HCT116 (cell line): ENCODE data around the gene NDUFA11.

ENCODE experiments used
- CBX3 ChIP-seq: IDR thresholded peaks from 2 replicates; pipeline ENCODE4 v1.6.1; 2012; ENCODE audit warnings: low read depth
- CTCF ChIP-seq, 3 experiments: fragments of 200-600 bp in 1 of 3; sonication (generic) in 1 of 3; IDR thresholded peaks in 2 of 3; conservative IDR thresholded peaks in 1 of 3; 2 replicates each; pipeline ENCODE4 v1.5.1; 2012 to 2017; ENCODE audit warnings: low read depth in 2 of 3, low read length in 2 of 3, antibody characterized with exemption in 1 of 3, borderline replicate concordance in 1 of 3, control low read depth in 1 of 3, mild to moderate bottlenecking in 1 of 3, mixed read lengths in 1 of 3, mixed run types in 1 of 3, moderate library complexity in 1 of 3; ENCODE audit not compliant: insufficient read depth in 1 of 3

GRCh38 chr19:5943045-5943444, 39.5 kb upstream of the NDUFA11 start:
- no peak for TF ChIP-seq CBX3
- TF ChIP-seq CTCF (IDR thresholded peaks at IDR 0.05 in 2 of 3, conservative IDR thresholded peaks at IDR 0.05 in 1 of 3; ENCODE audit: borderline replicate concordance in 1 of 3, insufficient read depth in 1 of 3, low read depth in 2 of 3, low read length in 2 of 3): no peak
